HG03521 (cell line): Measurements from ENCODE around the gene ADNP.

Source experiments
- ATAC-seq: cut with Tn5 transposase; IDR thresholded peaks from one replicate; pipeline ENCODE4 v1.9.1; 2021; ENCODE audit warnings: mild to moderate bottlenecking, moderate library complexity; ENCODE audit not compliant: unreplicated experiment

The ADNP gene

GRCh38 chr20:50852085-50852484, 79.2 kb downstream of the ADNP start:
- no peak for ATAC-seq

GRCh38 chr20:50850721-50851286, 80.4 kb downstream of the ADNP start:
- ATAC-seq = no peak

- no peak for ATAC-seq
Observed at GRCh38 chr20:50848846-50849673, 82.2 kb downstream of the ADNP start.

GRCh38 chr20:50848341-50848808, 82.9 kb downstream of the ADNP start:
- ATAC-seq = no peak

- no peak for ATAC-seq
Observed at GRCh38 chr20:50845566-50846215, 85.5 kb downstream of the ADNP start.

- peak; percentile 90 for ATAC-seq
Observed at GRCh38 chr20:50844430-50845100, 86.7 kb downstream of the ADNP start.

- no peak for ATAC-seq
Observed at GRCh38 chr20:50843331-50844276, 87.6 kb downstream of the ADNP start.

GRCh38 chr20:50842821-50843220, 88.4 kb downstream of the ADNP start:
- ATAC-seq = no peak
